Measurements from ENCODE around the gene THSD4. TPM values are rescaled to one million over a fixed set of nuclear protein-coding genes. Genes with fewer than 3 reads are reported as not detected.

The THSD4 gene
- total RNA-seq, 2 experiments from 2014 or later, result not detected

DNA sequence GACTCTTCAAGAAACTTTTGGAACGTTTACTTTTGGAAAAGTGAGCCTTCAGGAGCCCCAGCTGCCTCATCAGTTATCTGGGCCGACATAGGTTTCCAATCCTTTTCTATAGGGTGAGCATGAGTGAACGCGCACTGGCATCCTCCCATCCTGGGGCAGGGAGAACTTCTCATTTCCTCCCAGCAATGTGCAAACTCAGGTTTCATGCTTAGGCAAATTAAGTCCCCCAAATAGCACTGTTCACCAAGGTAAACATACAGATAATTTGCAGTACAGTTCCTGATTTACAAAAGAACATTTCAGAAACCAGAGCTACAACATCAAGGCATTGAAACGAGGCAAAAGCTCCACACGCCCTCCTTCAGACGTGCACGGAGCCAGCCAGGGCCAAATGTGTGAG is 361.6 kb downstream of the THSD4 start:
- Histone ChIP-seq H3K4me3 (ENCODE audit: low read depth, low read length, poor library complexity, severe bottlenecking) (peak overlapping the region; percentile 33), H3K4me1 (ENCODE audit: insufficient read depth, low read length, poor library complexity, severe bottlenecking) (peaks cover 44% of the 10 kb centered on the region), H2AFZ (ENCODE audit: low read length) (peak overlapping the region; percentile 80), H3K4me2 (ENCODE audit: low read length) (peak overlapping the region; percentile 61), H3K9me2 (ENCODE audit: insufficient read depth, low read length) (no peaks in the 10 kb centered on the region), H3K27ac (ENCODE audit: low read depth, low read length, poor library complexity, severe bottlenecking) (peak overlapping the region; percentile 51), H3K9me3 (ENCODE audit: low read length) (no peaks in the 10 kb centered on the region), H3K36me3 (ENCODE audit: insufficient read depth, low read length) (no peaks in the 10 kb centered on the region), H3K79me2 (ENCODE audit: insufficient read depth, low read depth, low read length) (no peaks in the 10 kb centered on the region), H4K20me1 (ENCODE audit: insufficient read depth, low read length) (no peaks in the 10 kb centered on the region)
- ChIA-PET CTCF (ENCODE audit: unreplicated experiment) (no interaction called here), POLR2A (interaction anchor here (1.0 kb wide), 1 partner anchor 225 kb away, joined by 3 read pairs; no protein-coding TSS in a partner anchor)
- no peak for TF ChIP-seq EZH2phosphoT487 (IDR thresholded peaks at IDR 0.05; ENCODE audit: borderline replicate concordance, low read depth, low read length)
- TF ChIP-seq, protein P1, sequence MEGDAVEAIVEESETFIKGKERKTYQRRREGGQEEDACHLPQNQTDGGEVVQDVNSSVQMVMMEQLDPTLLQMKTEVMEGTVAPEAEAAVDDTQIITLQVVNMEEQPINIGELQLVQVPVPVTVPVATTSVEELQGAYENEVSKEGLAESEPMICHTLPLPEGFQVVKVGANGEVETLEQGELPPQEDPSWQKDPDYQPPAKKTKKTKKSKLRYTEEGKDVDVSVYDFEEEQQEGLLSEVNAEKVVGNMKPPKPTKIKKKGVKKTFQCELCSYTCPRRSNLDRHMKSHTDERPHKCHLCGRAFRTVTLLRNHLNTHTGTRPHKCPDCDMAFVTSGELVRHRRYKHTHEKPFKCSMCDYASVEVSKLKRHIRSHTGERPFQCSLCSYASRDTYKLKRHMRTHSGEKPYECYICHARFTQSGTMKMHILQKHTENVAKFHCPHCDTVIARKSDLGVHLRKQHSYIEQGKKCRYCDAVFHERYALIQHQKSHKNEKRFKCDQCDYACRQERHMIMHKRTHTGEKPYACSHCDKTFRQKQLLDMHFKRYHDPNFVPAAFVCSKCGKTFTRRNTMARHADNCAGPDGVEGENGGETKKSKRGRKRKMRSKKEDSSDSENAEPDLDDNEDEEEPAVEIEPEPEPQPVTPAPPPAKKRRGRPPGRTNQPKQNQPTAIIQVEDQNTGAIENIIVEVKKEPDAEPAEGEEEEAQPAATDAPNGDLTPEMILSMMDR (conservative IDR thresholded peaks at IDR 0.05; ENCODE audit: low read length), result no peak
- peak; percentile 43 for DNase-seq (ENCODE audit: low spot score)
- intact Hi-C loops (cut with micrococcal nuclease; ENCODE audit: unreplicated experiment), result no loop called here
- no TSS peak for BruUV-seq (replicated peaks)

DNA sequence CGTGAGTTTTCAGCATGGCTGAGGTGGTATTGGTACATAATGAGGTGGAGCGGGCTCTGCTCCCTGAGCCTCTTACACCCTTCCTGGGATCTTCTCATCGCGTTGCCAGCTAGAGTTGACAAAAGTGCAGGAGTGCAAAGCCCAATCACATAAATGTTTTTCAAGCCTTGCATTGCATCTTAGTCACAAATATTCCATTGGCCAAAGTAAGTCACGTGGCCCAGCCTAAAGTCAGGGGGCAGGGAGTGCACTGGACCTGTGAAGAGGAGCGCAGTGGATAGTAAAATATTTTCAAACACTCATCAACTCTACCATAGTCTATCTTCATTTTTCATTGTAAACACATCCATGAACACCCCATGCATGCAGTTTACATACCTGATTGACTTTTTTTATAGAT is 365.3 kb downstream of the THSD4 start:
- Histone ChIP-seq H3K9me2 (ENCODE audit: insufficient read depth, low read length) (no peaks in the 10 kb centered on the region), H3K4me1 (ENCODE audit: insufficient read depth, low read length, poor library complexity, severe bottlenecking) (peaks cover 34% of the 10 kb centered on the region), H3K36me3 (ENCODE audit: insufficient read depth, low read length) (no peaks in the 10 kb centered on the region), H2AFZ (ENCODE audit: low read length) (no peak overlapping the region), H3K4me3 (ENCODE audit: low read depth, low read length, poor library complexity, severe bottlenecking) (no peak overlapping the region), H3K79me2 (ENCODE audit: insufficient read depth, low read depth, low read length) (no peaks in the 10 kb centered on the region), H4K20me1 (ENCODE audit: insufficient read depth, low read length) (no peaks in the 10 kb centered on the region), H3K4me2 (ENCODE audit: low read length) (no peak overlapping the region), H3K27ac (ENCODE audit: low read depth, low read length, poor library complexity, severe bottlenecking) (no peak overlapping the region), H3K9me3 (ENCODE audit: low read length) (no peaks in the 10 kb centered on the region)
- ChIA-PET POLR2A (no interaction called here), CTCF (ENCODE audit: unreplicated experiment) (no interaction called here)
- DNase-seq (ENCODE audit: low spot score), result no peak
- intact Hi-C loops (cut with micrococcal nuclease; ENCODE audit: unreplicated experiment), result no loop called here
- no TSS peak for BruUV-seq (replicated peaks)
- TF ChIP-seq, protein P1 (conservative IDR thresholded peaks at IDR 0.05; ENCODE audit: low read length), result no peak
- TF ChIP-seq EZH2phosphoT487 (IDR thresholded peaks at IDR 0.05; ENCODE audit: borderline replicate concordance, low read depth, low read length), result no peak

DNA sequence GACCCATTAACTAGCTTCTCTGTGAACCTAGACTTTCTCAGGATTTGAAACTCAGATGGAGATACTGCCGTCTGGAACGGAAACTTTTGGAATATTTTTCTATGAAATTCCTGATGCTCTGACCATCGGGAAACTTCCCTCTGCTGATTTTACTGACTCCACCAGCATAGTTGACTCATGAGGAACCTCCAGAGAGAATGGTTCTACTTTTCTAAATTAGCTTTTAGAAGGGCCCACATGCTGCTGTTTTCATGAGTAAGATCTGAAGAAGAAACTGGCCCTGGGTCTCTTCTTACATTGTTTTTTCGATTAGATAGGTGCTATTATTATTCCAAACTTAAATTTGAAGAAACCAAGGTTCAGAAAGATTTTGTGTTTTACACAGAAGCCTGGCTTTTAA is 368.8 kb downstream of the THSD4 start:
- Histone ChIP-seq H3K4me1 (ENCODE audit: insufficient read depth, low read length, poor library complexity, severe bottlenecking) (peaks cover 7% of the 10 kb centered on the region), H4K20me1 (ENCODE audit: insufficient read depth, low read length) (no peaks in the 10 kb centered on the region), H3K36me3 (ENCODE audit: insufficient read depth, low read length) (no peaks in the 10 kb centered on the region), H3K9me3 (ENCODE audit: low read length) (no peaks in the 10 kb centered on the region), H3K4me2 (ENCODE audit: low read length) (no peak overlapping the region), H3K9me2 (ENCODE audit: insufficient read depth, low read length) (no peaks in the 10 kb centered on the region), H3K4me3 (ENCODE audit: low read depth, low read length, poor library complexity, severe bottlenecking) (no peak overlapping the region), H3K79me2 (ENCODE audit: insufficient read depth, low read depth, low read length) (no peaks in the 10 kb centered on the region), H2AFZ (ENCODE audit: low read length) (no peak overlapping the region), H3K27ac (ENCODE audit: low read depth, low read length, poor library complexity, severe bottlenecking) (no peak overlapping the region)
- TF ChIP-seq, protein P1 (conservative IDR thresholded peaks at IDR 0.05; ENCODE audit: low read length), result no peak
- no peak for TF ChIP-seq EZH2phosphoT487 (IDR thresholded peaks at IDR 0.05; ENCODE audit: borderline replicate concordance, low read depth, low read length)
- POLR2A ChIA-PET, result no interaction called here
- intact Hi-C loops (cut with micrococcal nuclease; ENCODE audit: unreplicated experiment), result no loop called here
- BruUV-seq (replicated peaks), result no TSS peak
- CTCF ChIA-PET (ENCODE audit: unreplicated experiment), result interaction anchor here (1.1 kb wide), 1 partner anchor 23 kb away, joined by 3 read pairs; no protein-coding TSS in a partner anchor
- DNase-seq (ENCODE audit: low spot score), result no peak
